T-cell (primary cell): ENCODE results near the gene SLC39A2. TPM values are rescaled to one million over a fixed set of nuclear protein-coding genes. Genes with fewer than 3 reads are reported as not detected.

Experiments
- ATAC-seq, 4 experiments: fragments of 200-7000 bp in 3 of 4; fragments of 150-1000 bp in 1 of 4; cut with Tn5 transposase; replicated peaks in 1 of 4; 1 replicate in 3 of 4; 2 replicates in 1 of 4; pipeline ENCODE4 v1.10.0; 2021; ENCODE audit warnings: moderate library complexity in 3 of 4, mild to moderate bottlenecking in 2 of 4, moderate number of reproducible peaks in 1 of 4
- CTCF ChIA-PET, 2 donors: fragments of 300-600 bp; sonication (Branson Sonifier 250); formaldehyde crosslinking; loops; one replicate each; lab custom pipeline; 2022; ENCODE audit warnings: antibody characterized with exemption in 2 of 2; lab: Charles Lee
- POLR2A ChIA-PET, 2 donors: fragments of 300-600 bp; sonication (Branson Sonifier 250); formaldehyde crosslinking; loops; one replicate each; lab custom pipeline; 2022; ENCODE audit warnings: antibody characterized with exemption in 2 of 2; lab: Charles Lee
- DNase-seq, 35 experiments: peaks; one replicate each; pipeline versions ENCODE4 v3.0.0 to v3.0.0-alpha.2; 2013 to 2023
- H3K27ac ChIP-seq: one replicate; pipeline ENCODE4 v1.5.1; 2013; ENCODE audit warnings: low read length
- H3K27me3 ChIP-seq, 2 experiments: replicated peaks in 1 of 2; 1 replicate in 1 of 2; 2 replicates in 1 of 2; pipeline versions ENCODE4 v1.6.1 to v1.7.0; 2013; ENCODE audit warnings: low read length in 1 of 2, mixed read lengths in 1 of 2; ENCODE audit not compliant: control insufficient read depth in 2 of 2, insufficient read depth in 2 of 2; ENCODE audit errors: extremely low read depth in 1 of 2
- H3K36me3 ChIP-seq, 2 donors: 1 replicate in 1 of 2; 2 replicates in 1 of 2; pipeline versions ENCODE4 v1.6.1 to v1.7.0; 2013; ENCODE audit warnings: low read length in 1 of 2; ENCODE audit not compliant: control insufficient read depth in 2 of 2, insufficient read depth in 1 of 2; ENCODE audit errors: extremely low read depth in 1 of 2
- H3K4me1 ChIP-seq, 2 experiments: 1 replicate in 1 of 2; 2 replicates in 1 of 2; pipeline versions ENCODE4 v1.6.1 to v1.7.0; 2013; ENCODE audit warnings: low read length in 2 of 2, mixed read lengths in 1 of 2; ENCODE audit not compliant: insufficient read depth in 2 of 2, control insufficient read depth in 1 of 2; ENCODE audit errors: extremely low read depth in 1 of 2
- H3K4me3 ChIP-seq, 2 donors: 1 replicate in 1 of 2; 2 replicates in 1 of 2; pipeline versions ENCODE4 v1.5.1 to v1.7.0; 2013; ENCODE audit warnings: mild to moderate bottlenecking in 2 of 2, low read length in 1 of 2, moderate library complexity in 1 of 2; ENCODE audit not compliant: control insufficient read depth in 1 of 2; ENCODE audit errors: extremely low read depth in 1 of 2
- H3K9me3 ChIP-seq: 2 replicates; pipeline ENCODE4 v1.7.0; 2013
- H3K27ac Mint-ChIP-seq, 2 donors: one replicate each; pipeline ENCODE4 v1.8.0; 2020 to 2021; ENCODE audit warnings: mild to moderate bottlenecking in 2 of 2, mixed read lengths in 2 of 2
- H3K27me3 Mint-ChIP-seq, 2 donors: one replicate each; pipeline ENCODE4 v1.8.0; 2021 to 2022; ENCODE audit warnings: mixed read lengths in 2 of 2
- H3K36me3 Mint-ChIP-seq: one replicate; pipeline ENCODE4 v1.8.0; 2021; ENCODE audit warnings: mixed read lengths
- H3K4me1 Mint-ChIP-seq, 3 donors: one replicate each; pipeline ENCODE4 v1.8.0; 2020 to 2022; ENCODE audit warnings: mixed read lengths in 3 of 3, mild to moderate bottlenecking in 1 of 3
- H3K4me3 Mint-ChIP-seq, 3 donors: one replicate each; pipeline ENCODE4 v1.8.0; 2020 to 2022; ENCODE audit warnings: mild to moderate bottlenecking in 3 of 3, mixed read lengths in 3 of 3, moderate library complexity in 3 of 3
- H3K9me3 Mint-ChIP-seq, 3 donors: one replicate each; pipeline ENCODE4 v1.8.0; 2020 to 2022; ENCODE audit warnings: mixed read lengths in 3 of 3
- WGBS: methylation state at CpG from one replicate; pipeline ENCODE4 v1.1.5; 2013; ENCODE audit warnings: missing lambda C conversion rate; ENCODE audit not compliant: insufficient coverage; 5-methylcytosine and 5-hydroxymethylcytosine counted together
- total RNA-seq, 35 experiments: library from RNA in 6 of 35; stranded (reverse) in 6 of 35; fragments of 120-200 nt in 1 of 35; gene quantifications; one replicate each; pipeline versions ENCODE4 v1.2.1 to v1.2.4 and lab custom pipeline; 2013 to 2026

Gene SLC39A2
- total RNA-seq, 5 donors from 2014 or later (not counting 1 experiment from before 2014, with no cell fraction given) = 0.35 TPM; not detected in 4

- Mint-ChIP-seq H3K4me1 (no peaks in the 10 kb centered on the region), H3K27me3 (peaks cover 0 to 3% of the 10 kb centered on the region in 2 donors), H3K27ac (no peak overlapping the region), H3K9me3 (no peaks in the 10 kb centered on the region), H3K4me3 (no peak overlapping the region), H3K36me3 (no peaks in the 10 kb centered on the region)
- ATAC-seq = no peak
- POLR2A ChIA-PET = interaction anchor here in 1 of 2 donors (0.6 kb wide), 1 partner anchor 225 kb away, joined by 6 read pairs; no protein-coding TSS in a partner anchor
- Histone ChIP-seq H3K27ac (no peak overlapping the region), H3K4me1 (no peaks in the 10 kb centered on the region), H3K4me3 (no peak overlapping the region), H3K9me3 (no peaks in the 10 kb centered on the region), H3K36me3 (no peaks in the 10 kb centered on the region), H3K27me3 (peaks cover 0 to 18% of the 10 kb centered on the region in 2 experiments)
- CTCF ChIA-PET = interaction anchor here (1.0 to 1.5 kb wide), 2 partner anchors 17 to 18 kb away, joined by 3 to 7 read pairs; no protein-coding TSS in a partner anchor
- 89% methylated on average over 3 of the region's 5 CpGs for WGBS
- no peak for DNase-seq
These were observed 33.4 kb downstream of the SLC39A2 start for GRCh38 chr14:21032326-21033132.

GRCh38 chr14:21033133-21033698 lies 34.1 kb downstream of the SLC39A2 start:
- ChIA-PET POLR2A (interaction anchor here in 1 of 2 donors (0.6 kb wide), 1 partner anchor 224 kb away, joined by 6 read pairs; no protein-coding TSS in a partner anchor), CTCF (interaction anchor here in 1 of 2 donors (0.8 to 1.5 kb wide), 2 partner anchors 14 to 19 kb away, joined by 4 to 7 read pairs; no protein-coding TSS in a partner anchor)
- no peak for DNase-seq
- Mint-ChIP-seq H3K27ac (no peak overlapping the region), H3K4me3 (no peak overlapping the region), H3K36me3 (no peaks in the 10 kb centered on the region), H3K4me1 (no peaks in the 10 kb centered on the region), H3K9me3 (no peaks in the 10 kb centered on the region), H3K27me3 (peaks cover 0 to 3% of the 10 kb centered on the region in 2 donors)
- no peak for ATAC-seq
- Histone ChIP-seq H3K27me3 (peaks cover 0 to 18% of the 10 kb centered on the region in 2 experiments), H3K4me1 (no peaks in the 10 kb centered on the region), H3K4me3 (no peak overlapping the region), H3K36me3 (no peaks in the 10 kb centered on the region), H3K27ac (no peak overlapping the region), H3K9me3 (no peaks in the 10 kb centered on the region)
- WGBS = 90% methylated on average over 4 of the region's 4 CpGs

GRCh38 chr14:21034707-21035106 lies 35.6 kb downstream of the SLC39A2 start, which contains the start of gene RNASE13:
Gene RNASE13 (minus strand): TSS chr14:21034807. CDS start chr14:21034288, 519 bp downstream.
- Histone ChIP-seq H3K27me3 (peaks cover 0 to 18% of the 10 kb centered on the region in 2 experiments), H3K4me3 (no peak within 1 kb of the TSS), H3K9me3 (no peaks in the 10 kb centered on the region), H3K4me1 (no peaks in the 10 kb centered on the region), H3K36me3 (no peaks in the 10 kb centered on the region), H3K27ac (no peak within 1 kb of the TSS)
- DNase-seq (no peak), ATAC-seq (no peak)
- Mint-ChIP-seq H3K27ac (no peak within 1 kb of the TSS), H3K4me3 (no peak within 1 kb of the TSS), H3K27me3 (peaks cover 0 to 3% of the 10 kb centered on the region in 2 donors), H3K4me1 (no peaks in the 10 kb centered on the region), H3K9me3 (no peaks in the 10 kb centered on the region), H3K36me3 (no peaks in the 10 kb centered on the region)
- CTCF ChIA-PET = interaction anchor here in 1 of 2 donors (1.0 to 3.2 kb wide), 2 partner anchors 20 to 26 kb away, joined by 4 to 21 read pairs; no protein-coding TSS in a partner anchor
- WGBS = 70% methylated on average over 3 of the region's 5 CpGs
- POLR2A ChIA-PET = no interaction called here

GRCh38 chr14:21036751-21037150 lies 37.7 kb downstream of the SLC39A2 start:
- POLR2A ChIA-PET = interaction anchor here in 1 of 2 donors (0.9 kb wide), 1 partner anchor 13 kb away, joined by 3 read pairs; no protein-coding TSS in a partner anchor
- Mint-ChIP-seq H3K27me3 (peaks cover 0 to 3% of the 10 kb centered on the region in 2 donors), H3K9me3 (no peaks in the 10 kb centered on the region), H3K4me1 (no peaks in the 10 kb centered on the region), H3K27ac (no peak overlapping the region), H3K4me3 (no peak overlapping the region), H3K36me3 (no peaks in the 10 kb centered on the region)
- no peak overlapping the region for H3K27ac ChIP-seq
- 82% methylated on average over 5 of the region's 7 CpGs for WGBS
- peaks cover 0 to 11% of the 10 kb centered on the region in 2 experiments for H3K27me3 ChIP-seq
- DNase-seq = no peak
- H3K36me3 ChIP-seq = no peaks in the 10 kb centered on the region
- H3K4me3 ChIP-seq = no peak overlapping the region
- CTCF ChIA-PET = interaction anchor here (0.6 to 3.2 kb wide), 4 partner anchors 22 to 57 kb away, joined by 3 to 21 read pairs (median 6); no protein-coding TSS in a partner anchor
- no peak for ATAC-seq
- no peaks in the 10 kb centered on the region for H3K4me1 ChIP-seq
- no peaks in the 10 kb centered on the region for H3K9me3 ChIP-seq

GRCh38 chr14:21037156-21037555 lies 38.1 kb downstream of the SLC39A2 start:
- POLR2A ChIA-PET = interaction anchor here in 1 of 2 donors (0.9 kb wide), 1 partner anchor 13 kb away, joined by 3 read pairs; no protein-coding TSS in a partner anchor
- H3K27ac Mint-ChIP-seq = no peak overlapping the region
- 80% methylated on average over 1 of the region's 3 CpGs for WGBS
- peaks cover 0 to 8% of the 10 kb centered on the region in 2 experiments for H3K27me3 ChIP-seq
- peaks cover 3% of the 10 kb centered on the region in 2 donors for H3K27me3 Mint-ChIP-seq
- H3K9me3 Mint-ChIP-seq = no peaks in the 10 kb centered on the region
- H3K36me3 Mint-ChIP-seq = no peaks in the 10 kb centered on the region
- H3K4me3 Mint-ChIP-seq = no peak overlapping the region
- H3K9me3 ChIP-seq = no peaks in the 10 kb centered on the region
- H3K36me3 ChIP-seq = no peaks in the 10 kb centered on the region
- no peak for ATAC-seq
- H3K27ac ChIP-seq = no peak overlapping the region
- no peaks in the 10 kb centered on the region for H3K4me1 ChIP-seq
- CTCF ChIA-PET = interaction anchor here (0.6 to 2.3 kb wide), 2 partner anchors 22 kb away, joined by 3 to 10 read pairs; no protein-coding TSS in a partner anchor
- no peak overlapping the region for H3K4me3 ChIP-seq
- no peak for DNase-seq
- H3K4me1 Mint-ChIP-seq = no peaks in the 10 kb centered on the region
